Middle frontal gyrus (tissue), 1 donor: ENCODE data around the gene NDUFAB1.
"Not testable (repeated sequence)": the region's sequence is repeated elsewhere in the genome, so short reads cannot be mapped to it uniquely, and the experiment has no call there.

Experiments
- DNase-seq: peaks from one replicate; pipeline ENCODE4 v3.0.0-alpha.2; 2015; ENCODE audit warnings: low spot score; ENCODE audit errors: extremely low spot score

Gene NDUFAB1

GRCh38 chr16:23556881-23557778 lies 39.0 kb downstream of the NDUFAB1 start, which contains the start of the genes EARS2 and UBFD1:
Gene EARS2, minus strand, starts transcription at chr16:23557350. Its CDS starts 7 bp downstream, at chr16:23557343.
Gene UBFD1, plus strand, starts transcription at chr16:23557727. Its CDS starts 16 bp downstream, at chr16:23557743.
- DNase-seq = peak; percentile 91

GRCh38 chr16:23554536-23554935 lies 41.6 kb downstream of the NDUFAB1 start:
- no peak for DNase-seq

DNA sequence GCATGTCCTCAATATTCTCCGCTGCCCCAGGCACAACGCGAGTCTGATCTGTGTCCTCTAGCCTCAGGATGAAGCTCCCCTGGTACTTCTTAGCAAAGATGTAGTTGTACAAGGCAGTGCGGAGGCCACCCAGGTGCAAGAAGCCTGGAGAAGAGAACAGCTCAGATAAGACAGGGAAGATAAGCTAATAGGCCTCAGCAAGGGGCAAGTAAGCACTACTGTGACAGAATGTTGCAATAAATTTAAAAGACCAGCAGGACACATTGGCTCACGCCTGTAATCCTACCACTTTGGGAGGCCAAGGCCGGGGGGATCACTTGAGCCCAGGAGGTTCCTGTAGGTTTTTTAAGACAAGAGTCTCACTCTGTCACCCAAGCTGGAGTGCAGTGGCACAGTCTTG lies 44.0 kb downstream of the NDUFAB1 start:
- DNase-seq = no peak

DNA sequence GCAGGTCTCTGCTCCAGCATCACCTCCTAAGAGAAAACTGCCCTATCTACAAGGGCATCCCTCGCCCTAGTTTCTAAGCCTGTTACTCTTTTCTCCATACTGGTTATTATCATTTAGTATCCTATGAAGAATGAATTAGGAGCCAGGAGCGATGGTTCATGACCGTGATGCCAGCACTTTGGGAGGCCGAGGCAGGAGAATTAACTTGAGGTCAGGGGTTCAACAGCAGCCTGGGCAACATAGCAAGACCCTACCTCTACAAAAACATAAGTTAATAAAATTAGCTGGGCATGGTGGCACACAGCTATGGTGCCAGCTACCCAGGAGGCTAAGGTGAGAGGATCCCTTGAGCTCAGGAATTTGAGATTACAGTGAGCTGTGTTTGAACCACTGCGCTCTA lies 46.2 kb downstream of the NDUFAB1 start:
- DNase-seq = no peak

GRCh38 chr16:23544436-23544835 lies 51.7 kb downstream of the NDUFAB1 start:
- DNase-seq = no peak

DNA sequence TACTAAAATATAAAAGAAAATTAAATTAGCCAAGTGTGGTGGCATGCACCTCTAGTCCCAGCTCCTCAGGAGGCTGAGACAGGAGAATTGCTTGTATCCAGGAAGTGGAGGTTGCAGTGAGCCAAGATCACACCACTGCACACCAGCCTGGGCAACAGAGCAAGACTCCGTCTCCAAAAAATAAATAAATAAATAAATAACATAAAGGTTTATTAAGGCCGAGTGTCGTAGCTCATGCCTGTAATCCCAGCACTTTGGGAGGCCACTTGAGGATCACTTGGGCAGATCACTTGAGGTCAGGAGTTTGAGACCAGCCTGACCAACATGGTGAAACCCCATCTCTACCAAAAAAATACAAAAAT lies 55.3 kb downstream of the NDUFAB1 start:
- DNase-seq = not testable (repeated sequence)

DNA sequence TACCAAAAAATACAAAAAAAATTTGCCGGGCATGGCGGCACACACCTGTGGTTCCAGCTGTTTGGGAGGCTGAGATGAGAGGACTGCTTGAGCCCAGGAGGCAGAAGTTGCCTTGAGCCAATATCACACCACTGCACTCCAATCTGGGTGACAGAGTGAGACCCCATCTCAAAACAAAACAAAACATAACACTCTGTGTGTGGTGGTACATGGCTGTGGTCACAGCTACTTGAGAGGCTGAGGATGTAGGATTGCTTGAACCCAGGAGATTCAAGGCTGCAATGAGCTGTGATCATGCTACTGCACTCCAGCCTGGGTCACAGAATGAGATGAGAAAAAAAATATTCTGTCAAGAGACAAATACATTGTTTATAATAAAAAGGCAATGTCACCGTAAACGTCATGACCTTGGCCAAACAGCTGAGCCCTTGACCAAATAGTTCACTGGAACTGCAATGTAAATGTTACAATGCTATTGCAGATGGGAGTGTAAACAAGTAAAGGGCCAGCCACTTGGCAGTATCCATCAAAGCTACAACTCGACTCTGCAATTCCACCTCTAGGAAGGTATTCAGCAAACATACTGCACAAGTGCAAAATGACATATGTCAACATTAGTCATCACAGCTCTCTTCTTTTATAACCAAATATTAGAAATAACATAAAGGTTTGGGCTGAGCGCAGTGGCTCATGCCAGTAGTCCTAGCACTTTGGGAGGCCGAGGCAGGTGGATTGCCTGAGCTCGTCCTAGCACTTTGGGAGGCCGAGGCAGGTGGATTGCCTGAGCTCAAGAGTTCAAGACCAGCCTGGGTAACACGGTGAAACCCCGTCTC lies 55.9 kb downstream of the NDUFAB1 start:
- DNase-seq = no peak

DNA sequence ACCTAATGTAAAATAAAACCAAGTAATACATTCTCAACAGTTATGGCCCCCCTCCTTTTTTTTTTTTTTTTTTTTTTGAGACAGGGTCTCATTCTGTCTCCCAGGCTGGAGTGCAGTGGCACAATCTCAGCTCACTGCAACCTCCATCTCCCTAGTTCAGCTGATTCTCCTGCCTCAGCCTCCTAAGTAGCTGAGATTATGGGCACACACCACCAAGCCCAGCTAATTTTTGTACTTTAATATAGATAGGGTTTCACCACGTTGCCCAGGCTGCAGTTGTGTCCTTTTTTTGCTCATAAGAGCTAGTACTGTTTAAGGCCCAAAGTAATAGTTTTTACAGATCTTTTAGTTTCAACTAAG lies 57.2 kb downstream of the NDUFAB1 start:
- DNase-seq = no peak

GRCh38 chr16:23537390-23537789 lies 58.7 kb downstream of the NDUFAB1 start:
- no peak for DNase-seq

GRCh38 chr16:23535901-23536300 lies 60.2 kb downstream of the NDUFAB1 start:
- no peak for DNase-seq

DNA sequence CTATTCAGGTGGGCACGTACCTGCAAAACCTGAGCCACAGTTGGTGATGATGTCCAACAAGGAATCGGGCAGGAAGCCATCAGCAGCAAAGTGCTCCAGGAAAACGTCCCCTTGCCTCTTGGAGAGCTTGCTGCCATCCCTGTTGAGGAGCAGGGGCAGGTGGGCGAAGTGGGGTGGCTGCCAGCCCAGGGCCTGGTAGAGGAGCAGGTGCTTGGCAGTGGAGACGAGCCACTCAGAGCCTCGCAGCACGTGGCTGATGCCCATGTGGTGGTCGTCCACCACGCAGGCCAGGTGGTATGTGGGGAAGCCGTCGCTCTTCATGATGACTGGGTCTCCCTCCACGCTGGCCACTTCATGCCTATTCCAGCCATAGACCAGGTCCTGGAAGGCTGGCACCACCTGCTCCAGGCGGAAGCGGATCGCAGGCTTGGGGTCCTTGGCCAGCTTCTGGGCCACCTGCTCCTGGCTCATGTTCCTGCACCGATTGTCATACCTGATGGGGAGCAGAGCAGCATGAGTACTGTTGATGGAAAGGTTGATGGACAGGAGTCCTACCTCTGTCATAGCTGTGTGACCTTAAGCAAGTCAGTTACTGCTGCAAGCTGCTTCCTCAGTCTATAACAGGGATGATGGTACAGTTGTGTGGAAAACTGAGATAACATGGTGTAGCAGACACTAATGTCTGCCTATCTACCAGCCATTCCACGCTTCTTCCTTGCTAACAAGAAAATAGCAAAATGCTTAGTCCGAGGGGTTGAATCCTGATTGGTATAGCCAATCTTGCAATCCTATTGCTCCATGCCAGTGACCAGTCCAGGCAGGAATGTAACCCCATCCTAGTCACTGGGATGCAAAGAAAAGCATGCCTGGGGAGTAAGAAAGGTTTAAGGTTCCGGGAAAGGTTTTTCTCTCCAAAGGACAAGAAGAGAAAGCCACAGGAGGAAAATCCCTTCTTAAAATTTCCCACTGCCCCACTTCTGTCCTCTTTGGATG lies 61.0 kb downstream of the NDUFAB1 start:
- no peak for DNase-seq

- DNase-seq = no peak
These were observed 63.7 kb downstream of the NDUFAB1 start for GRCh38 chr16:23532448-23532847.
